Endothelial cell of umbilical vein (primary cell): ENCODE data around the gene GAL3ST1. TPM values are rescaled to one million over a fixed set of nuclear protein-coding genes. Genes with fewer than 3 reads are reported as not detected.

ENCODE experiments used
- BruUV-seq: library from RNA; stranded (reverse); fragments of 400-500 nt; replicated peaks from 2 replicates; lab custom pipeline; 2021; lab: Mats Ljungman, UMichigan
- CTCF ChIA-PET: fragments of 300-600, 350-600 bp; sonication (Branson Sonifier 250); formaldehyde crosslinking; loops from one replicate; lab custom pipeline; 2021; ENCODE audit warnings: antibody characterized with exemption, inconsistent platforms; lab: Charles Lee
- POLR2A ChIA-PET: fragments of 300-600, 350-600 bp; sonication (Branson Sonifier 250); formaldehyde crosslinking; loops from one replicate; lab custom pipeline; 2021; ENCODE audit warnings: antibody characterized with exemption, inconsistent platforms; lab: Charles Lee
- DNase-seq: peaks from one replicate; pipeline ENCODE4 v3.0.0-alpha.2; 2011; ENCODE audit warnings: low read depth, low spot score
- FAIRE-seq: peaks from 2 replicates; lab custom pipeline; 2011; peaks lifted over from hg19 to GRCh38; lab: Jason Lieb, UNC
- H2AFZ ChIP-seq: 2 replicates; pipeline ENCODE4 v1.6.0; 2012; ENCODE audit warnings: low read depth, low read length, control low read depth, inconsistent platforms
- H3K27ac ChIP-seq: 2 replicates; pipeline ENCODE4 v1.5.1; 2011; ENCODE audit warnings: low read depth, mild to moderate bottlenecking, control low read depth, low read length, moderate library complexity; ENCODE audit not compliant: insufficient read depth
- H3K27me3 ChIP-seq, 2 experiments: 2 replicates each; pipeline versions ENCODE4 v1.6.0 to v1.6.1; 2011; ENCODE audit warnings: low read length in 2 of 2, mixed read lengths in 1 of 2; ENCODE audit not compliant: control insufficient read depth in 2 of 2, insufficient read depth in 2 of 2
- H3K36me3 ChIP-seq, 2 experiments: 2 replicates in 1 of 2; 3 replicates in 1 of 2; pipeline ENCODE4 v1.5.1; 2011; ENCODE audit warnings: low read length in 2 of 2, mild to moderate bottlenecking in 1 of 2, moderate library complexity in 1 of 2; ENCODE audit not compliant: control insufficient read depth in 2 of 2, insufficient read depth in 2 of 2; ENCODE audit errors: extremely low read depth in 1 of 2
- H3K4me1 ChIP-seq: 3 replicates; pipeline ENCODE4 v1.5.1; 2011; ENCODE audit warnings: mild to moderate bottlenecking, low read length; ENCODE audit not compliant: control insufficient read depth, insufficient read depth; ENCODE audit errors: extremely low read depth
- H3K4me2 ChIP-seq: 2 replicates; pipeline ENCODE4 v1.6.1; 2011; ENCODE audit warnings: low read length, control low read depth, mixed read lengths; ENCODE audit not compliant: insufficient read depth
- H3K4me3 ChIP-seq, 3 experiments: fragments of 200-600 bp in 1 of 3; sonication (generic), shearing (Covaris generic) in 1 of 3; replicated peaks in 1 of 3; 2 replicates each; pipeline ENCODE4 v1.5.1; 2011 to 2016; ENCODE audit warnings: control low read depth in 3 of 3, low read length in 3 of 3, mild to moderate bottlenecking in 2 of 3, inconsistent platforms in 1 of 3, low read depth in 1 of 3, moderate library complexity in 1 of 3; ENCODE audit not compliant: insufficient read depth in 1 of 3
- H3K79me2 ChIP-seq: 2 replicates; pipeline ENCODE4 v1.6.0; 2012; ENCODE audit warnings: low read length, inconsistent platforms; ENCODE audit not compliant: control insufficient read depth, insufficient read depth
- H3K9ac ChIP-seq: replicated peaks from 2 replicates; pipeline ENCODE3; 2011; ENCODE audit warnings: low read length, control low read depth; ENCODE audit not compliant: insufficient read depth; ENCODE audit errors: extremely low read depth
- H3K9me1 ChIP-seq: replicated peaks from 3 replicates; pipeline ENCODE4 v1.6.0; 2011; ENCODE audit warnings: mild to moderate bottlenecking, low read length; ENCODE audit not compliant: control insufficient read depth, insufficient read depth; ENCODE audit errors: extremely low read depth
- H3K9me3 ChIP-seq: replicated peaks from 2 replicates; pipeline ENCODE4 v1.5.1; 2012; ENCODE audit warnings: low read length, inconsistent platforms; ENCODE audit not compliant: control insufficient read depth, insufficient read depth
- H4K20me1 ChIP-seq: replicated peaks from 2 replicates; pipeline ENCODE3; 2011; ENCODE audit warnings: mild to moderate bottlenecking, low read length; ENCODE audit not compliant: control insufficient read depth, insufficient read depth; ENCODE audit errors: extremely low read depth
- EZH2 ChIP-seq: IDR thresholded peaks from 2 replicates; pipeline ENCODE4 v1.6.1; 2012; ENCODE audit warnings: borderline replicate concordance, low read depth, mild to moderate bottlenecking, moderate library complexity, low read length, inconsistent platforms; ENCODE audit not compliant: severe bottlenecking
- GATA2 ChIP-seq: IDR thresholded peaks from 2 replicates; pipeline ENCODE4 v1.7.0; 2011; ENCODE audit warnings: low read depth, mild to moderate bottlenecking, moderate library complexity, mixed read lengths, low read length; ENCODE audit not compliant: insufficient read length, insufficient read depth
- MYC ChIP-seq: IDR thresholded peaks from one replicate; pipeline ENCODE4 v1.6.1; 2011; ENCODE audit warnings: mild to moderate bottlenecking, low read depth, low read length
- POLR2AphosphoS5 ChIP-seq: IDR thresholded peaks from 2 replicates; pipeline ENCODE4 v1.6.1; 2012; ENCODE audit warnings: low read depth, mild to moderate bottlenecking, control low read depth, low read length, moderate library complexity; ENCODE audit not compliant: insufficient read depth
- dilution Hi-C: fragments of 300-500 bp; cut with MboI; formaldehyde crosslinking; loops from one replicate; pipeline ENCODE4 v1.15.0; 2019; ENCODE audit warnings: low sequenced_read_pairs; ENCODE audit not compliant: extremely low pct_ligation_motif_present
- intact Hi-C: fragments of 100-400 bp; cut with micrococcal nuclease; formaldehyde crosslinking; loops from one replicate; pipeline ENCODE4 v1.10.0; 2022
- polyA plus RNA-seq, 4 experiments: library from polyadenylated mRNA; depleted of rRNA in 3 of 4; stranded (reverse) in 3 of 4; unstranded in 1 of 4; fragments of >200 nt; gene quantifications; 2 replicates each; pipeline versions ENCODE4 v1.2.1 to v1.2.3, GENCODE V29; 2011 to 2012; ENCODE audit warnings: missing spikeins in 1 of 4
- total RNA-seq: library from RNA; stranded (reverse); gene quantifications from 2 replicates; pipeline ENCODE4 v1.2.3, GENCODE V29; 2021

Gene GAL3ST1
- total and polyA plus RNA-seq, 2 donors (not counting 3 experiments of a cell fraction or from before 2014, with no cell fraction given): not detected

- Histone ChIP-seq H3K27ac (no peak overlapping the region), H3K4me2 (no peak overlapping the region), H4K20me1 (no peaks in the 10 kb centered on the region), H3K79me2 (no peaks in the 10 kb centered on the region), H3K36me3 (peaks cover 10 to 36% of the 10 kb centered on the region in 2 experiments), H2AFZ (no peak overlapping the region), H3K9ac (no peak overlapping the region), H3K4me3 (no peak overlapping the region), H3K9me3 (no peaks in the 10 kb centered on the region), H3K9me1 (no peaks in the 10 kb centered on the region), H3K27me3 (peaks cover 0 to 1% of the 10 kb centered on the region in 2 experiments), H3K4me1 (no peaks in the 10 kb centered on the region)
- FAIRE-seq: no peak
- no peak for TF ChIP-seq EZH2
- no peak for TF ChIP-seq MYC
- no TSS peak for BruUV-seq
- dilution Hi-C loops (no loop called here), intact Hi-C loops (no loop called here)
- POLR2A ChIA-PET: no interaction called here
- DNase-seq: no peak
- CTCF ChIA-PET: interaction anchor here (1.4 to 1.6 kb wide), 2 partner anchors 10 to 179 kb away, joined by 3 to 5 read pairs; no protein-coding TSS in a partner anchor
These were observed 1.4 kb upstream of the GAL3ST1 start for GRCh38 chr22:30575859-30576258.

- no peak for DNase-seq
- H3K9me3 ChIP-seq: no peaks in the 10 kb centered on the region
- intact Hi-C loops (no loop called here), dilution Hi-C loops (no loop called here)
- no peak overlapping the region for H3K4me2 ChIP-seq
- no peaks in the 10 kb centered on the region for H3K9me1 ChIP-seq
- ChIA-PET CTCF (interaction anchor here (1.1 to 1.6 kb wide), 3 partner anchors 10 to 180 kb away, joined by 3 to 5 read pairs (median 3); no protein-coding TSS in a partner anchor), POLR2A (no interaction called here)
- H3K36me3 ChIP-seq: peaks cover 7 to 29% of the 10 kb centered on the region in 2 experiments
- BruUV-seq: no TSS peak
- peak; percentile 5 for TF ChIP-seq POLR2AphosphoS5
- TF ChIP-seq GATA2: no peak
- no peak overlapping the region for H2AFZ ChIP-seq
- no peaks in the 10 kb centered on the region for H4K20me1 ChIP-seq
- H3K4me3 ChIP-seq: no peak overlapping the region
- FAIRE-seq: no peak
- no peaks in the 10 kb centered on the region for H3K79me2 ChIP-seq
- H3K4me1 ChIP-seq: no peaks in the 10 kb centered on the region
- no peak overlapping the region for H3K9ac ChIP-seq
- peaks cover 0 to 3% of the 10 kb centered on the region in 2 experiments for H3K27me3 ChIP-seq
- no peak overlapping the region for H3K27ac ChIP-seq
These were observed 669 bp upstream of the GAL3ST1 start for GRCh38 chr22:30574997-30575671.
